ENCODE results near the gene TSC2.
"Not testable (repeated sequence)": the region's sequence is repeated elsewhere in the genome, so short reads cannot be mapped to it uniquely, and the experiment has no call there.

The TSC2 gene

DNA sequence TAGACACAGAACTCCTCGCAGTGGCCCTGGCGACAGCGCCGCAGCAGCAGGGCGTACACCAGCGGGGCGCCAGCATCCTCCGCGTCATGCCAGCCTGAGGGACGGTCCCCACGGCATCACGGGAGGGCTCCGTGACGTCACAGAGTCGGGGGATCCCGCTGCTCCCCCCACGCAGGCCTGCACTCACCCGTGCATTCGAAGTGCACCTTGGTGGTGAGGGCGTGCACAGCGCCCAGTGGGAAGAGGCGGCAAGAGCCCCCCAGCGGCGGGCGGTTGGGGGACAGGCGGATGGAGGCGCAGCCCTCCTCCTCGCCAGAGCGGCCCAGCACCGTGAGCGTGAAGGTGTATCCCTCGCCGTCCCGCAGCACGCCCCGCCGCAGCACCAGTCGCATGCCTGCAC lies 58.4 kb downstream of the TSC2 start:
- DNase-seq: not testable (repeated sequence)

DNA sequence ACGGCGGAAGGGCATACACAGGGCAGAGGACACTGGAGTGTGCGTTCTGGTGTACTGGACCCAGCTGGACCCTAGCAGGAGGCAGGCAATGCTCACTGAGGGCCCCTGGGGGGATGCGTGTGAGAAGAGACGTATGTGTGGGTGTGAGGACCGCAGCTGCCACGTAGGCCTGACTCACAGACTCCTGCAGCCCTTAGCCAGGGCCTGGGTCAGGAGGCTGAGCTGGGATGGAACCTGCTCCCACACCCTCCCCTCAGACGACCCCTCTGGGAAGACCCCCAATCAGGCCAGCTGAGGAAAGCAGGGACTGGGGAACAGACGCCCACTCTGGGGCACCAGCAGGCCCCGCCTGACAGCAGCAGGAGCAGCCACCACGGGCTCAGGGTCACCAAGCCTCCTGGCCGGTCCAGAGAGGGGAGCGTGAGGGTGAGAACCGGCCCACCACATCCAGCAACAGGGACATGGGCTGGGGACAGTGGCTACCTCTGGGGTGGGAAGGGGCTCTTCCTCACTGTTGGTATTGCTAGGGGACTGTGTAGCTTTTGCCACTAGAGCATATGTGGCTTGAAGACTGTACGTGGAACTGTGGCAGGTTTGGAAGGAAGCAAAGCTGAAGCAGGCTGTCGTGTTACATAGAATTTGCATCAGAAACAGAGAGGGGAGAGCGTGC lies 59.5 kb downstream of the TSC2 start:
- peak; percentile 43 for DNase-seq

- not testable (repeated sequence) for DNase-seq
Observed at GRCh38 chr16:2107791-2108125, 60.0 kb downstream of the TSC2 start.

DNA sequence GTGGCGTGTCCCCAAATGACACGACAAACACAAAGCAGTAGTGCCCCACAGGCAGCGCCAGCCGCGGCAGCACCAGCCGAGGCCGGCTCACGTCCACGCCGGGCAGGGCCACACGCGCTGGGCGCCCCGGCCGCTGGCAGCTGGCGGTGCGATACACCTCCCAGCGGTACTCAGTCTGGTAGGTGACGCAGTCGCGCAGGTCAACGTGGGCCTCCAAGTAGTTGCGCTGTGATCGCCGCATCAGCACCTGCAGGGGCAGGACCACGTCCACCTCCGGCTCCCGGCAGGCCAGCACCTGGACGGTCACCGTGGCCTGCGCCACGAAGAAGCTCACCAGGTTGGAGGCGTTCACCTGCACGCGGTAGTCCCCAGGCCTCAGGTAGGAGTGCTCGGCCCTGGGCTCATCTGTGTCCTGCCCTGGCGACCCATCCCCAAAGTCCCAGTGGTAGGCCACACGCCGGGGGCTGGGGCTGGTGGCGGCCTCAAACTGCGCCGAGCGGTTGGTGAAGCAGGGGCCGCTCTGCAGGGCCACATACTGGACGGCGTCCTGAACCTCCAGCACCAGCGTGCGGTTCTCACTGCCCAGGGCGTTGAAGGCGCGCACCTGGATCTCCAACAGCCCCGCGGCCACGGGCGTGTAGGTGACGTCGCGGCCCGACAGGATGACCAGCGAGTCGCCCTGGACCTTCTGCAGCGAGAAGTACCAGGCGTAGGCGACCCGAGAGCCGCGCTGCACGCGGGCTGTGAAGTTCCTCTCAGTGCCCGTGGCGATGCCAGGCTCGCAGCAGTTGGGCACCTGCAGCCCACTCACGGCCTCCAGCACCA lies 60.9 kb downstream of the TSC2 start:
- DNase-seq: not testable (repeated sequence)

DNA sequence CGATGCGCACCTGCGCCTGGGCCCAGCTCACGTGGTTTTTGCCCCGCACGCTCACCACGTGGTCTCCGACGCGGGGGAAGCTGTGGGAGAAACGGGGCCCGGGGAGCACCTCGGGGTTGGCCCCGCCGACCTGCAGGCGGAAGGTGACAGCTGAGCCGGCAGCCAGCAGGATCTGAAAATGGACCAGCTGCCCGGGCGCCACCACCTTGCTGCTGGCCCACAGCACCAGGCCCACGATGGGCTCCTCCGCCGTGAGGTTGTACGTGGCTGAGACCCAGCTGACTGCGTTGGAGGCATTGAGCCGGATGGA lies 61.4 kb downstream of the TSC2 start:
- not testable (repeated sequence) for DNase-seq

DNA sequence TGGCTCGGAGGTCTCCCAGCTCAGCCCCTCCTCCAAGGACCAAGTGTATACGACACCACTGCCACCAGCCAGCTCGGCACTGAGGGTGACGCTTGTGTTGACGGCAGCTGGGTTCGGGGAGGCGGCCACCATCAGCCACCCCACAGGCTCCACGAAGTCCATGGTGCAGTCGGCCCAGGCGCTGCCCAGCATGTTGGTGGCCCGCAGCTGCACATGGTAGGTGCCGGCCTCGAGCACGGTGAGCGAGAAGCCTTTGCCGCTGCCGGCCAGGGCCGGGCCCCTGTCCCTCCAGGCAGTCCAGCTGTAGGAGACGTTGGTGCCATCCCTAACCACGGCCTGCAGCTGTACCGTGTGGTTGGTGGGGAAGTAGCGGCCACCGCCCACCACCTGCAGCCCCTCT lies 62.1 kb downstream of the TSC2 start:
- DNase-seq: not testable (repeated sequence)

DNA sequence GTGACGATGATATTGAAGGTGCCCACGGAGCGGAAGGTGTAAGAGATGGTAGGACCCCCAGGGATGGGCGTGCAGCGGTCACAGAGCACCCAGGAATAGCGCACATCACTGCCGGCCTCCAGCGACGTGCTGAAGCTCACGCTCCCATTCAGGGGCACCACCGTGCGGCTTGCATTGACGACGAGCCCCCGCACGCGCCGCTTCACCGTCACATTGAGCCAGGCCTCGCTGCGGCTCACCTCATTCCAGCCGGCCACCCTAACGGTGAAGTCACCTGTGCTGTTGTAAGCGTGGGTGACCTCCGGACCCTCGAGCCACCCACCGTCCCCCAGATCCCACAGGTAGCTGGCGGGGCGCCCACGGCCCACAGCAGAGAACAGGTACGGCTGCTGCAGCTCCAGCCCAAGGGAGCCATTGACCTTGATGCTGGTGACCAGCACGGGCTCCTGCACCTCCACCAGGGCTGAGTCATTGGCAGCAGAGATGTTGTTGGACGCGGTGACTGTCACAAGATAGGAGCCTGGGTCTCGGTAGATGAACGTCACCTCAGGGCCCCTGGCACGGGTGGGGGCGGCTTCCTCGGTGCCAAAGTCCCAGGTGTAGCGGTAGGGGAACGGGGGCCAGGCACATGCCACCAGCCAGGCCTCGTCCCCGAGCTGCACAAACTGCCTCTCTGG lies 62.7 kb downstream of the TSC2 start:
- not testable (repeated sequence) for DNase-seq

- not testable (repeated sequence) for DNase-seq
Observed at GRCh38 chr16:2111009-2111353, 63.2 kb downstream of the TSC2 start.

DNA sequence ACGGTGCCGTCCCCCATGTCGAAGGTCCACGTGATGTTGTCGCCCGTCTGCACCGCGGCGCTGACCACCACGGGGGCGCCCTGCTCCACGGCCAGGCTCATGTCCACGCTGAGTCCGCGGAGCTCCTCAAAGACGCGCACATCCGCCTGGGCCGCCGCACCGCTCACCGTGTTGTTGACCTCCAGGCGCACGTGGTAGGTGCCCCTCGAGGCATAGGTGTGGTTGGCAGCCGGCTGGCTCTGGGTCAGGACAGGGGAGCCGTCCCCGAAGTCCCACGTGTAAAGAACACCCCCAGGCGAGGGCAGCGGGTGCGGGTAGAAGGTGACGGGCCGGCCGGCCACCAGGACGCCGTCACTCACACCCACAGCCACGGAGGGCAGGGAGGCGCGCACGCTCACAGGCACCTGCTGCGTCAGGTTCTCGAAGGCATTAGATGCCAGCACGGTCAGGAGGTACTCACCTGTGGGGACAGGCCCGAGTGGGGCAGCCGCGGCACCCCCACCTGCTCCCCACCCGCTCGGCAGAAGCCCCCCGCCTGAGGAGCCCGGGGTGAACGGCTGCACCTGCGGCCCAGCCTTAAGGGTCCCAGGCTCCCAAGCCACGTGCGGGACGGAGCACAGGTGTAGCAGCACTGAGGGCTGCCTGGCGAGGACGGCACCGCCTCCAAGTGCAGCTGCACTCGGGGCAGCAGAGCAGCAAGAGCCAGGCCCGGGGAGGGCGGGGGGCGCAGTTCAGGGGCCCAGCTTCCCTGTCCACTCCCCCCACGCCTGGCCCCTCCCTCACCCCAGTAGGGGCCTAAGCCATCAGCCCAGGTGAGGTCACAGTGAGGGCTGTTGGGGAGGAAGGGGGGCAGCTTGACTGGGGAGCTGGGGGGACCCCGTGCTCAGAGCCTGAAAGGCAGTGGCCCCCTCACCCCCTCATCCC lies 63.9 kb downstream of the TSC2 start:
- not testable (repeated sequence) for DNase-seq

- DNase-seq: not testable (repeated sequence)
Observed at GRCh38 chr16:2112539-2113106, 64.8 kb downstream of the TSC2 start.

DNA sequence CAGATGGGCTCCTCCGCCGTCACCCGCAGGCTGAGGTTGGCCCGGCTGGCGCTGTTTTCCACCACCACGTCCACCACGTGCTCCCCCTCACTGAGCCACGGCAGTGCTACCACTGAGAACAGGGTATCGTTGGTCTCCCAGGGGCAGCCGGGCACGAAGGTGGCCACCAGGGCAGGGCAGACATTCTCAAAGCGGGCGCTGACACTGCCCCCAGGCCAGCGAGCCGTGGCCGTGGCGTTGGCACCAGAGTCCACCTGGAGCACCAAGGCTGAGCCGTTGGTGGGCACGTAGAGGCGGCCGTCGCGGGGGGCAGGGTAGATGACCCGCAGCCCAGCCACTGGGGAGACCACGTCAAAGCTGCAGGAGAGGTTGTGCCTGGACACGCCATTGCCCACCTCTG lies 66.4 kb downstream of the TSC2 start:
- DNase-seq: not testable (repeated sequence)

- DNase-seq: not testable (repeated sequence)
Observed at GRCh38 chr16:2114885-2115590, 67.3 kb downstream of the TSC2 start.

DNA sequence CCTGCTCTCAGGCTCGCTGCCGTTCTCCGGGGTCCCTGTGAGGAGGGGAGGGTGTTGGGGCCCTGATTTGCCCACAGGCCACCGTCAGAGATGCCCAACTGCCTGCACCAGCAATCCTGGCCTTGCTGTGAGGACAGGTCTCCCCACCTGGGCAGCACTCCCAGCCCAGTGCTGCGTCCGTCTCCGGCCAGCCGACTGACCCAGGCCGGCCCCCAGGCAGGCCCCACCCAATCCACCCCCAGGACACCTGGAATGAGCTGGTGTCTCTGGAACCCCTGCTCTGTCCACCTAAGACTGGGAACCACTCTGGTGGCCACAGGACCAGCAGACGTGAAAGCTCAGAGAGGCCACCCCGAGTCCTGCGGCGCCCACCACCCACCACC lies 67.8 kb downstream of the TSC2 start:
- DNase-seq: no peak

DNA sequence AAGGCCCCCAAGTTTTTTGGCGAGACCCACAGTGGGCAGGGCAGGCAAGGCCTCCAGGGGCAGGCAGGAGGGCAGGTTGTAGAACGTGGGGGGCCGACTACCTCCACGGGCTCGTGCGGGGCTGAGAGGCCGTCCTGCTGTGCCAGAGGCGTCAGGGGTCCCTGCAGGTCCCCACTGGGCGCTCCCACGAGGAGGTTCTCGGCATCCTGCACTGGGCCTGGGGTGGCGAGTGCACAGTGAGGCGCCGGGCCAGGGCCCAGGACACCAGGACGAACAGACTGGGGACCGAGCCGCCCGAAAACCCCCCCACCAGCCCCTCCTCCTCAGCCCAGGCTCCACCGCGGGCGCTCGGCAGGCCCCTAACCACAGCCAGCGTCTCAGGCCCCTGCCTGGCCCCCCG lies 68.6 kb downstream of the TSC2 start:
- DNase-seq: not testable (repeated sequence)

DNA sequence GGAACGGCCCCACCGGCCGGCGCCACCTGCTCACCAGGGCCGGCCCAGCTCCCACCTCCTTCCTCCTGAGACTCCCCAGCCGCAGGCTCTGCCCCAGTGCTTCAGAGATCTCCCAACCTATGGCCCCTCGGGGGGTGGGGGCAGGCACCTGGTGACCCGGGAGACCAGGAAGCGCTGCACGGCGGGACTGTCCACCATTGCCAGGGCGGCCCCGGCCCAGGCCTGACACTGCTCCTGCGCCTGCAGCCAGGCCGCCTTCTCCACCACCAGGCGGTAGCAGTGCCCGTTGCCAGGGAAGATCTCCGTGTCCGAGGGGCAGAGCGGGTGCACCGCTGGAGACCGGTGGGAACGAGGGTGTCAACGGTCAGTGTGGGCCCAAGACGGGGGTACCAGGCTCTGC lies 69.6 kb downstream of the TSC2 start:
- DNase-seq: not testable (repeated sequence)

- not testable (repeated sequence) for DNase-seq
Observed at GRCh38 chr16:2117960-2118722, 70.4 kb downstream of the TSC2 start.

GRCh38 chr16:2121325-2121724 lies 73.5 kb downstream of the TSC2 start:
- peak; percentile 50 for DNase-seq

DNA sequence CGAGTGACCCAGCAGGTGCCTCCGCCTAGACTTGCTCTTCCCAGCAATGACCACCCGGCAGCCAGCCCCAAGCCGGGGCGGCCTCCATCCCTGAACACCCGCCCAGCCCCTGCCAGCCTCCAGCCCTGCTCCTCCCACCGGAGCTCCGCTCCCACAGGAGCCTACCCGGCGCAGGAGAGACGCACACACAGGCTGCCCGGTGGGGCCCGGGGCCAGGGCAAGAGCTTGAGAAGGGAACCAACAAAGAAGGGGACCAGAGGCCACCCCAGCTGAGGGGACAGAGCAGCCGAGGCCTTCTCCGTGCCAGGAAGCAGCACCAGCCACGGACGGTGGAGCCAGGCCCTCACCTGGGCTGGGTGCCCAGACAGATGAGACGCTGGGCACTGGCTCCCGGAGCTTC lies 74.1 kb downstream of the TSC2 start:
- no peak for DNase-seq

DNA sequence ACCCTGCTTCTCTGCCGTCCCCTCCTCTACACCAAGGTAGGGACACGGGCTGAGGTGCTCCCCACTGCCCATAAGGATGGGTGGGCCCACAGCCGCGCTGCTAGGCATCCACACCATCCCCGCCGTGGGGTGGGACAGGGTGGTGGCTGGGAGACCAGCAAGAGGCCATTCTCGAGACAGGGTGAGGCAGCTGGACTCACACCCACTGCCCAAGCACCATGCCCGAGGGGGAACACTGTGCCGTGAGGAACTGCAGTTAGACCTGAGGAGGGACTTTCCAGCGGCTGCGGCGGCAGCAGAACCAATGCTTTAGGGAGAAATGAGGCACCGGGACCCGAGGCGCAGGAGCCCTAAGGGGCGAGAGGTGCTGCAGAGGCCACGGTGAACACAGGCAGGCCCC lies 74.6 kb downstream of the TSC2 start:
- no peak for DNase-seq

DNA sequence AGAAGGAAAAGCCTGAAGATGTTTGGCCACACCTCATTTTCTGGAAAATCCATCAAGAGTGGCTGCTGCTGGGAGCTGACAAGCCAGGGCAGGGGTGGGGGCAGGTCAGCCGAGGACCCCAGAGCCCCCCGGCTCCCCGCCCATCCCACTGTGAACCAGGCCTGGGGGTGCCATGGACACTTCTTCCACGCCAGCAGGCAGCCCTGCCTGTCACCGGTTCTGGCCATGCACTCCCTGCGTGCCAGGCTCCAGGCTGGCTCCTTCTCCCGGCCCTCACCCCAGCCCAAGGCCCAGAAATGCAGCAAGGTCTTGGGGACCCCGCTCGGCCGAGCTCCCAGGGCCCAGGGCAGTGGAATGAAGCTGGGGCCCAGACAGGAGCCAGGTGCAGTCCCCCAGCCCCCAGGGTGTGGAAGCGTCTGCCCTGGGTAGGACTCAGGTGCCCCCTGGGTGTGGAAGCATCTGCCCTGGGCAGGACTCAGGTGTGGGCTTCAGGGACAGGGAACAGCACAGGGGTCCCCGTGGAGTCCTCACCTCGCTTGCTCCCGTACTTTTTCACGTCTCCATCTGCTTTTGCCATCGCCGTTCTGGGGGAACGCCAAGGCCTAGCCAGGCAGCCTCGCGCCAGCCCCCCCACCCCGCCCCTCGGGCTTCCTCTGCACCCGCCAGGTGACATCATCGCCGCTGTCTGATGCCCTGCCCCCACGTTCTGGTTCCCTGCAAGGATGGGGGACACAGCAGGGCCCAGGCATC lies 75.3 kb downstream of the TSC2 start:
- not testable (repeated sequence) for DNase-seq

Data from fibroblast of skin of abdomen (primary cell).